HEK293 (cell line): ENCODE data around the gene ME3.
A peak's percentile ranks its signal among the peaks of the same experiment; 100 is the strongest.

ENCODE experiments used
- CTCF ChIA-PET: fragments of 350-600 bp; formaldehyde crosslinking; extraction: SDS; loops from one replicate; lab custom pipeline; 2021; ENCODE audit warnings: antibody characterized with exemption; lab: Yijun Ruan, JAX
- POLR2A ChIA-PET: fragments of 300-600 bp; formaldehyde crosslinking; extraction: SDS; loops from one replicate; lab custom pipeline; 2020; ENCODE audit warnings: antibody characterized with exemption, inconsistent platforms; lab: Yijun Ruan, JAX
- H3K27ac ChIP-seq: fragments of 200-500 bp; sonication (Bioruptor generic); 2 replicates; pipeline ENCODE4 v1.5.1; 2014; ENCODE audit warnings: low read depth, low read length, control low read depth, inconsistent platforms; ENCODE audit errors: extremely low read depth
- H3K36me3 ChIP-seq, 2 experiments: fragments of 200-500 bp in 1 of 2; sonication (Bioruptor generic) in 1 of 2; 1 replicate in 1 of 2; 2 replicates in 1 of 2; pipeline ENCODE4 v1.5.1; 2014 to 2017; ENCODE audit warnings: inconsistent platforms in 2 of 2, low read length in 2 of 2; ENCODE audit not compliant: control insufficient read depth in 2 of 2, insufficient read depth in 1 of 2
- H3K4me1 ChIP-seq: fragments of 200-500 bp; sonication (Bioruptor generic); 2 replicates; pipeline ENCODE4 v1.5.1; 2014; ENCODE audit warnings: mild to moderate bottlenecking, low read length, inconsistent platforms; ENCODE audit not compliant: control insufficient read depth, insufficient read depth
- H3K4me3 ChIP-seq: 2 replicates; pipeline ENCODE4 v1.5.1; 2011; ENCODE audit warnings: low read depth, mild to moderate bottlenecking, control low read depth, low read length, moderate library complexity
- H3K9me3 ChIP-seq: fragments of 200-500 bp; sonication (Bioruptor generic); 2 replicates; pipeline ENCODE4 v1.5.1; 2014; ENCODE audit warnings: low read depth, low read length, inconsistent platforms; ENCODE audit not compliant: control insufficient read depth, insufficient read depth
- CTCF ChIP-seq: fragments of 450-650 bp; formaldehyde crosslinking; IDR thresholded peaks from 2 replicates; pipeline ENCODE4 v1.5.1; 2016; ENCODE audit warnings: missing biosample characterization, missing genetic modification characterization
- GFI1B ChIP-seq: fragments of 450-650 bp; formaldehyde crosslinking; IDR thresholded peaks from 2 replicates; pipeline ENCODE4 v1.5.1; 2016; ENCODE audit warnings: missing biosample characterization, missing genetic modification characterization
- GLIS1 ChIP-seq: fragments of 450-650 bp; formaldehyde crosslinking; IDR thresholded peaks from 2 replicates; pipeline ENCODE4 v1.5.1; 2016; ENCODE audit warnings: missing biosample characterization, missing genetic modification characterization
- PRDM10 ChIP-seq: fragments of 450-650 bp; formaldehyde crosslinking; IDR thresholded peaks from 2 replicates; pipeline ENCODE4 v1.5.1; 2016; ENCODE audit warnings: missing biosample characterization, missing genetic modification characterization
- PRDM6 ChIP-seq: fragments of 450-650 bp; formaldehyde crosslinking; IDR thresholded peaks from 2 replicates; pipeline ENCODE4 v1.5.1; 2017; ENCODE audit warnings: missing biosample characterization, missing genetic modification characterization
- RBAK ChIP-seq: fragments of 450-650 bp; formaldehyde crosslinking; IDR thresholded peaks from 2 replicates; pipeline ENCODE4 v1.5.1; 2016; ENCODE audit warnings: missing biosample characterization, missing genetic modification characterization
- SP7 ChIP-seq: fragments of 450-650 bp; formaldehyde crosslinking; IDR thresholded peaks from 2 replicates; pipeline ENCODE4 v1.5.1; 2016; ENCODE audit warnings: missing biosample characterization, missing genetic modification characterization
- YY1 ChIP-seq: fragments of 450-650 bp; formaldehyde crosslinking; IDR thresholded peaks from 2 replicates; pipeline ENCODE4 v1.5.1; 2018; ENCODE audit warnings: missing biosample characterization, missing genetic modification characterization
- ZBTB10 ChIP-seq: fragments of 450-650 bp; formaldehyde crosslinking; IDR thresholded peaks from 2 replicates; pipeline ENCODE4 v1.5.1; 2016; ENCODE audit warnings: missing biosample characterization, missing genetic modification characterization
- ZEB2 ChIP-seq: fragments of 450-650 bp; formaldehyde crosslinking; IDR thresholded peaks from 2 replicates; pipeline ENCODE4 v1.5.1; 2016; ENCODE audit warnings: missing biosample characterization, missing genetic modification characterization
- ZNF366 ChIP-seq: fragments of 450-650 bp; formaldehyde crosslinking; conservative IDR thresholded peaks from 2 replicates; pipeline ENCODE4 v1.5.1; 2016; ENCODE audit warnings: missing biosample characterization, missing genetic modification characterization
- ZNF510 ChIP-seq: fragments of 450-650 bp; formaldehyde crosslinking; IDR thresholded peaks from 2 replicates; pipeline ENCODE4 v1.5.1; 2018; ENCODE audit warnings: mild to moderate bottlenecking, missing genetic modification characterization, missing biosample characterization; ENCODE audit not compliant: insufficient replicate concordance
- ZNF629 ChIP-seq: fragments of 450-650 bp; formaldehyde crosslinking; IDR thresholded peaks from 2 replicates; pipeline ENCODE4 v1.5.1; 2017; ENCODE audit warnings: missing biosample characterization, missing genetic modification characterization

ME3 gene

GRCh38 chr11:86575927-86576326, 96.5 kb downstream of the ME3 start (continued):
- TF ChIP-seq YY1 (tag by site-specific recombination) = no peak
- TF ChIP-seq ZNF510 (tag by site-specific recombination) = peak; percentile 54
- no peak for TF ChIP-seq RBAK
- TF ChIP-seq GFI1B = no peak
- peak; percentile 38; the same call in 1 of the 2 replicates for TF ChIP-seq ZNF366

GRCh38 chr11:86575208-86575855, 97.1 kb downstream of the ME3 start:
- H3K36me3 ChIP-seq = no peaks in the 10 kb centered on the region
- POLR2A ChIA-PET = no interaction called here
- peak overlapping the region; percentile 34; the same call in 1 of the 2 replicates for H3K27ac ChIP-seq

GRCh38 chr11:86574493-86575207, 97.8 kb downstream of the ME3 start:
- TF ChIP-seq ZEB2 (tag by site-specific recombination) (0 out of 2 replicates have a peak, but pooled peaks have one; percentile 15), ZNF629 (peak; percentile 18; the same call in 1 of the 2 replicates), GLIS1 (tag by site-specific recombination) (peak; percentile 45), PRDM10 (tag by site-specific recombination) (no peak), SP7 (tag by site-specific recombination) (0 out of 2 replicates have a peak, but pooled peaks have one; percentile 9), CTCF (tag by site-specific recombination) (no peak), PRDM6 (tag by site-specific recombination) (peak; percentile 39)
- ChIA-PET POLR2A (no interaction called here), CTCF (interaction anchor here (0.9 to 2.4 kb wide), 3 partner anchors 21 to 59 kb away, joined by 3 to 7 read pairs (median 4); no protein-coding TSS in a partner anchor)
- H3K4me1 ChIP-seq = peaks cover 24% of the 10 kb centered on the region
- H3K4me3 ChIP-seq = no peak overlapping the region
- no peak overlapping the region; the same call in 1 of the 2 replicates for H3K27ac ChIP-seq
- H3K9me3 ChIP-seq = no peaks in the 10 kb centered on the region
- no peaks in the 10 kb centered on the region for H3K36me3 ChIP-seq

More at GRCh38 chr11:86575208-86575855, 97.1 kb downstream of the ME3 start:
- peaks cover 17% of the 10 kb centered on the region for H3K4me1 ChIP-seq
- H3K4me3 ChIP-seq = no peak overlapping the region
- H3K9me3 ChIP-seq = no peaks in the 10 kb centered on the region
- TF ChIP-seq GLIS1 (tag by site-specific recombination) = peak; percentile 52
- TF ChIP-seq ZBTB10 (tag by site-specific recombination) = no peak
- CTCF ChIA-PET = interaction anchor here (0.6 to 2.4 kb wide), 5 partner anchors 13 to 59 kb away, joined by 3 to 18 read pairs (median 3); no protein-coding TSS in a partner anchor
